AG09309 (cell line): ENCODE results near the gene USP3.
"Not testable (repeated sequence)": the region's sequence is repeated elsewhere in the genome, so short reads cannot be mapped to it uniquely, and the experiment has no call there.

Experiments used
- DNase-seq: peaks from one replicate; pipeline ENCODE4 v3.0.0-alpha.2; 2010; ENCODE audit warnings: low read depth
- H3K4me3 ChIP-seq: 2 replicates; pipeline ENCODE4 v1.5.1; 2011; ENCODE audit warnings: mild to moderate bottlenecking, low read depth, low read length, moderate library complexity; ENCODE audit not compliant: control insufficient read depth
- CTCF ChIP-seq: IDR thresholded peaks from 2 replicates; pipeline ENCODE4 v1.5.1; 2011; ENCODE audit warnings: mild to moderate bottlenecking, low read depth, low read length, inconsistent platforms; ENCODE audit not compliant: insufficient read depth, control insufficient read depth; ENCODE audit errors: missing control alignments

USP3 gene

GRCh38 chr15:63530752-63531299, 26.4 kb downstream of the USP3 start:
- no peak for DNase-seq
- no peak for TF ChIP-seq CTCF
- no peak overlapping the region for H3K4me3 ChIP-seq

- no peak overlapping the region for H3K4me3 ChIP-seq
- TF ChIP-seq CTCF, result peak; percentile 20
- DNase-seq, result no peak
These were observed 27.2 kb downstream of the USP3 start for GRCh38 chr15:63531586-63531985.

GRCh38 chr15:63532307-63532744, 27.9 kb downstream of the USP3 start:
- DNase-seq, result no peak
- no peak overlapping the region for H3K4me3 ChIP-seq
- no peak for TF ChIP-seq CTCF

- H3K4me3 ChIP-seq, DNase-seq: not testable (repeated sequence)
These were observed 30.5 kb downstream of the USP3 start for GRCh38 chr15:63534888-63535287.

- DNase-seq, result no peak
- H3K4me3 ChIP-seq, result no peak overlapping the region
- no peak for TF ChIP-seq CTCF
These were observed 31.3 kb downstream of the USP3 start for GRCh38 chr15:63535689-63536088.

GRCh38 chr15:63538876-63539275, 34.5 kb downstream of the USP3 start:
- H3K4me3 ChIP-seq, result no peak overlapping the region
- no peak for TF ChIP-seq CTCF
- no peak for DNase-seq

GRCh38 chr15:63539521-63539920, 35.1 kb downstream of the USP3 start:
- H3K4me3 ChIP-seq, result no peak overlapping the region
- TF ChIP-seq CTCF, result no peak
- no peak for DNase-seq
